ENCODE results near the gene HS3ST3B1.

The HS3ST3B1 gene

GRCh38 chr17:14321980-14322776 lies 21.3 kb downstream of the HS3ST3B1 start:
- no peak for DNase-seq

GRCh38 chr17:14323522-14323981 lies 22.7 kb downstream of the HS3ST3B1 start:
- DNase-seq = no peak

GRCh38 chr17:14325618-14326167 lies 24.8 kb downstream of the HS3ST3B1 start:
- no peak for DNase-seq

GRCh38 chr17:14329900-14330491 lies 29.1 kb downstream of the HS3ST3B1 start:
- no peak for DNase-seq

- no peak for DNase-seq
These were observed 29.6 kb downstream of the HS3ST3B1 start for GRCh38 chr17:14330492-14330962.

GRCh38 chr17:14331225-14331981 lies 30.5 kb downstream of the HS3ST3B1 start:
- no peak for DNase-seq

GRCh38 chr17:14331982-14332298 lies 31.1 kb downstream of the HS3ST3B1 start:
- DNase-seq = no peak

GRCh38 chr17:14332331-14332730 lies 31.4 kb downstream of the HS3ST3B1 start:
- no peak for DNase-seq

- no peak for DNase-seq
These were observed 32.6 kb downstream of the HS3ST3B1 start for GRCh38 chr17:14333506-14333905.

- no peak for DNase-seq
These were observed 33.5 kb downstream of the HS3ST3B1 start for GRCh38 chr17:14334276-14334840.

- no peak for DNase-seq
These were observed 34.0 kb downstream of the HS3ST3B1 start for GRCh38 chr17:14334919-14335318.

- DNase-seq = no peak
These were observed 35.5 kb downstream of the HS3ST3B1 start for GRCh38 chr17:14336418-14336817.

GRCh38 chr17:14337596-14338079 lies 36.8 kb downstream of the HS3ST3B1 start:
- DNase-seq = no peak

GRCh38 chr17:14340857-14341754 lies 40.2 kb downstream of the HS3ST3B1 start:
- DNase-seq = no peak

GRCh38 chr17:14341866-14342265 lies 41.0 kb downstream of the HS3ST3B1 start:
- no peak for DNase-seq

GRCh38 chr17:14346801-14347200 lies 45.9 kb downstream of the HS3ST3B1 start:
- DNase-seq = no peak

GRCh38 chr17:14351493-14351892 lies 50.6 kb downstream of the HS3ST3B1 start:
- DNase-seq = no peak

- no peak for DNase-seq
These were observed 51.3 kb downstream of the HS3ST3B1 start for GRCh38 chr17:14352136-14352535.

GRCh38 chr17:14353861-14354474 lies 53.1 kb downstream of the HS3ST3B1 start:
- DNase-seq = no peak

GRCh38 chr17:14354807-14355206 lies 53.9 kb downstream of the HS3ST3B1 start:
- no peak for DNase-seq

GRCh38 chr17:14355556-14355955 lies 54.7 kb downstream of the HS3ST3B1 start:
- DNase-seq = no peak

Data from SIG-M5 (cell line).